Smooth muscle cell (in vitro differentiated cells): Measurements from ENCODE around the gene ZMAT5. TPM values are rescaled to one million over a fixed set of nuclear protein-coding genes. Genes with fewer than 3 reads are reported as not detected.

Source experiments
- DNase-seq: peaks from one replicate; lab custom pipeline; 2025; ENCODE audit not compliant: unreplicated experiment; lab: John Stamatoyannopoulos, UW
- H2AFZ ChIP-seq: fragments of 200-600 bp; sonication (generic); 2 replicates; pipeline ENCODE4 v1.6.0; 2016; ENCODE audit warnings: antibody characterized with exemption, low read depth, mild to moderate bottlenecking
- H3F3A ChIP-seq: fragments of 200-600 bp; sonication (generic); 2 replicates; pipeline ENCODE4 v1.6.0; 2017; ENCODE audit warnings: antibody characterized with exemption, low read depth
- H3K27ac ChIP-seq: fragments of 200-600 bp; sonication (generic); 2 replicates; pipeline ENCODE4 v1.5.1; 2016; ENCODE audit warnings: low read depth, mild to moderate bottlenecking
- H3K27me3 ChIP-seq: fragments of 200-600 bp; sonication (generic); 2 replicates; pipeline ENCODE4 v1.6.1; 2016; ENCODE audit warnings: low read depth, mild to moderate bottlenecking
- H3K36me3 ChIP-seq: fragments of 200-600 bp; sonication (generic); 2 replicates; pipeline ENCODE4 v1.5.1; 2016; ENCODE audit warnings: low read depth
- H3K4me1 ChIP-seq: fragments of 200-600 bp; sonication (generic); 2 replicates; pipeline ENCODE4 v1.5.1; 2016; ENCODE audit warnings: low read depth
- H3K4me2 ChIP-seq: fragments of 200-600 bp; sonication (generic); 2 replicates; pipeline ENCODE4 v1.6.0; 2016; ENCODE audit warnings: mild to moderate bottlenecking
- H3K4me3 ChIP-seq: fragments of 200-600 bp; sonication (generic); 2 replicates; pipeline ENCODE4 v1.5.1; 2016; ENCODE audit warnings: mild to moderate bottlenecking
- H3K79me2 ChIP-seq: fragments of 200-600 bp; sonication (generic); 2 replicates; pipeline ENCODE4 v1.6.0; 2016; ENCODE audit warnings: low read depth, mild to moderate bottlenecking
- H3K9ac ChIP-seq: fragments of 200-600 bp; sonication (generic); 2 replicates; pipeline ENCODE4 v1.6.0; 2016; ENCODE audit warnings: low read depth
- H3K9me3 ChIP-seq: fragments of 200-600 bp; sonication (generic); replicated peaks from 2 replicates; pipeline ENCODE4 v1.5.1; 2016; ENCODE audit warnings: low read depth
- H4K20me1 ChIP-seq: fragments of 200-600 bp; sonication (generic); 2 replicates; pipeline ENCODE4 v1.6.0; 2016; ENCODE audit warnings: low read depth
- WGBS: methylation state at CpG from one replicate; pipeline ENCODE4 v1.1.7; 2016; ENCODE audit warnings: low lambda C conversion rate; 5-methylcytosine and 5-hydroxymethylcytosine counted together
- polyA plus RNA-seq: library from polyadenylated mRNA; unstranded; fragments of >200 nt; fragmentation: Nextera tagmentation; extraction: Ambion mirVana; gene quantifications from 2 replicates; pipeline ENCODE4 v1.2.1, GENCODE V29; 2016
- total RNA-seq: library from RNA; depleted of rRNA; stranded (reverse); fragments of >200 nt; gene quantifications from 2 replicates; pipeline ENCODE4 v1.2.3, GENCODE V29; 2014
- TF ChIP-seq, protein P1 (sequence below): fragments of 200-600 bp; sonication (generic); IDR thresholded peaks from 2 replicates; pipeline ENCODE4 v1.5.1; 2017; ENCODE audit warnings: borderline replicate concordance, mild to moderate bottlenecking, antibody characterized with exemption; ENCODE audit not compliant: insufficient read depth, poor library complexity, severe bottlenecking

ZMAT5 gene
- total and polyA plus RNA-seq, 2 experiments from 2014 or later: 26.0 to 57.8 TPM

DNA sequence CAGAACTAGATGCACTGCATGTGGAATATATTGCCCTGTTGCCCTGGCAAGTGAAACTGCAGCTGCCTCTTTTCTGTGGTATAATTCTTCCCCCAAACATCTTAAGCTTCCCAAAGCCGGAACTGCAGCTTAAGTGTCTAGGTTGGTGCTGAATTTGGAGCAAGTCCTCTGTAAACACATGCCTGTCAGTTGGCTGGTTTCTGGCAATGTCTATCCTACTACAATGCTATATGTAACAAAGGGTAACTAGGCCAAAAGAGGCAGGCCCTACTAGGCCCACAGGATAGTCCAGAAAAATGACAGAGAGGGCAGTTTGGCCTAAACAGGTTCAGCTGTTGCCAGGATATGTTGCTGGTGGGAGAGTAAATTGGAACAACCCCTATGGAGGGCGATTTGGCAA lies 43.4 kb upstream of the ZMAT5 start:
- peaks cover 2% of the 10 kb centered on the region for H3K36me3 ChIP-seq
- H3K9me3 ChIP-seq: no peaks in the 10 kb centered on the region
- DNase-seq: no peak
- no peaks in the 10 kb centered on the region for H3K79me2 ChIP-seq
- no peak overlapping the region for H3K4me2 ChIP-seq
- no peak overlapping the region for H3K9ac ChIP-seq
- H3K4me1 ChIP-seq: no peaks in the 10 kb centered on the region
- H3K27ac ChIP-seq: no peak overlapping the region
- no peaks in the 10 kb centered on the region for H4K20me1 ChIP-seq
- no peaks in the 10 kb centered on the region for H3F3A ChIP-seq
- TF ChIP-seq, protein P1, sequence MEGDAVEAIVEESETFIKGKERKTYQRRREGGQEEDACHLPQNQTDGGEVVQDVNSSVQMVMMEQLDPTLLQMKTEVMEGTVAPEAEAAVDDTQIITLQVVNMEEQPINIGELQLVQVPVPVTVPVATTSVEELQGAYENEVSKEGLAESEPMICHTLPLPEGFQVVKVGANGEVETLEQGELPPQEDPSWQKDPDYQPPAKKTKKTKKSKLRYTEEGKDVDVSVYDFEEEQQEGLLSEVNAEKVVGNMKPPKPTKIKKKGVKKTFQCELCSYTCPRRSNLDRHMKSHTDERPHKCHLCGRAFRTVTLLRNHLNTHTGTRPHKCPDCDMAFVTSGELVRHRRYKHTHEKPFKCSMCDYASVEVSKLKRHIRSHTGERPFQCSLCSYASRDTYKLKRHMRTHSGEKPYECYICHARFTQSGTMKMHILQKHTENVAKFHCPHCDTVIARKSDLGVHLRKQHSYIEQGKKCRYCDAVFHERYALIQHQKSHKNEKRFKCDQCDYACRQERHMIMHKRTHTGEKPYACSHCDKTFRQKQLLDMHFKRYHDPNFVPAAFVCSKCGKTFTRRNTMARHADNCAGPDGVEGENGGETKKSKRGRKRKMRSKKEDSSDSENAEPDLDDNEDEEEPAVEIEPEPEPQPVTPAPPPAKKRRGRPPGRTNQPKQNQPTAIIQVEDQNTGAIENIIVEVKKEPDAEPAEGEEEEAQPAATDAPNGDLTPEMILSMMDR: no peak
- H3K4me3 ChIP-seq: no peak overlapping the region
- 92% methylated on average over 2 of the region's 2 CpGs for WGBS
- no peaks in the 10 kb centered on the region for H3K27me3 ChIP-seq
- no peak overlapping the region for H2AFZ ChIP-seq

DNA sequence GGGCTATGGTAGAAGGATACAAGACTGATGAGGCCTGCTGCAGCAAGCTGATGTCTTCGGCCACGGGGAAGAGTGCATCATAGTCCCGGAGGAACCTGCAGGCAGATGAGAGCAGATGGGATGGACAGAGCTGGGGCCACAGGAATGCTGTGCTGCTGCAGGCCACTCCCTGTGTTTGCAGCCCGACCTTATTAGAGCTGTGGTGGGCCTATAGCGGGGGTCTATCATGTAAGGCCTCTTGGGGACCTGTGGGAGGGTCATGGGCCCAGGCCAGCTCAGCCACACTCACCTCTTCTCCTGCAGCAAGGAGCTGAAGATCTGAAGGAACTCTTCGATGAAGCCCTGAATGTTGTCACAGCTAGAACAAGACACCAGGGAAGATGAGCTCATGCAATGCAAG lies 39.4 kb upstream of the ZMAT5 start:
- WGBS: 99% methylated on average over 6 of the region's 6 CpGs
- TF ChIP-seq, protein P1: no peak
- Histone ChIP-seq H3K79me2 (no peaks in the 10 kb centered on the region), H3K4me1 (no peaks in the 10 kb centered on the region), H2AFZ (no peak overlapping the region), H3K9ac (no peak overlapping the region), H3F3A (no peaks in the 10 kb centered on the region), H3K27ac (no peak overlapping the region), H3K36me3 (peaks cover 2% of the 10 kb centered on the region), H3K9me3 (no peaks in the 10 kb centered on the region), H4K20me1 (no peaks in the 10 kb centered on the region), H3K4me3 (no peak overlapping the region), H3K27me3 (no peaks in the 10 kb centered on the region), H3K4me2 (no peak overlapping the region)
- DNase-seq: no peak

DNA sequence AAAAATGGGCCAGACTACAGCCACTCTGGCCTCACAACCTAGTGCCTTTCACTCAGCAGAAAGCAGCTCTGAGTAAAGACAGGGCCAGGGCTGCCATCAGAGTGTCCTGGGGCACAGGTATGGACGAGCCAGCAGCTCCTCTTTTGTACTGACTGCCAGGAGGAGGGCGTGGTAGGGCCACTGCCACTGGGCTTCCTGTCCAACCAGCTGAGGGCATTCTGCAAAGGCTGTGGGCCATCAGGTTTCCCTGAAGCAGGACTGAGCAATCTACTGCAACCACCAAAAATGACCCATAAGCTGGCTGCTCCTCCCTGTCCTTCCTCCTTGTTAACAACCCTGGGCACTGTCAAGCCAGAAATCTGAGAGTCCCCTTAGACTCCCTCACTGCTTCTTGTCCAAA lies 38.2 kb upstream of the ZMAT5 start:
- TF ChIP-seq, protein P1: no peak

DNA sequence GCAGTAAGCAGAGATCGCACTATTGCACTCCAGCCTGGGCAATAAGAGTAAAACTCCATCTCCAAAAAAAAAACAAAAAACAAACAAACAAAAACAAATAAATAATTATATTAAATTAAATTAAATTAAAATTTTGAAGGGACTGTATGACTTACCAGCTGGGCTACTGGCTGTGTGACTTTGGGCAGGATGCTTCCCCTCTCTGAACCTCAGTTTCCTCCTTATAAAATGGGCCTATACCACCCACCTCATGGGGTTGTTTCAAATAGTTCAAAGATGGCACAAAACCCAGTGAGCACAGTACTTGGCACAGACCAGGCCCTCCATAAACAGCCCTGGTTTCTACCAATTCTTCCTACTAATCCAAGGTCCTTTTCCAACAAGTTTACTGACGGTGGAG lies 36.4 kb upstream of the ZMAT5 start:
- no peak overlapping the region for H3K4me3 ChIP-seq
- 98% methylated on average over 2 of the region's 2 CpGs for WGBS
- H3K79me2 ChIP-seq: no peaks in the 10 kb centered on the region

More for the DNA sequence above, 38.2 kb upstream of the ZMAT5 start:
- H3K79me2 ChIP-seq: no peaks in the 10 kb centered on the region
- H2AFZ ChIP-seq: no peak overlapping the region
- no peak overlapping the region for H3K9ac ChIP-seq
- H4K20me1 ChIP-seq: no peaks in the 10 kb centered on the region
- H3K36me3 ChIP-seq: no peaks in the 10 kb centered on the region
- no peak overlapping the region for H3K4me2 ChIP-seq
- no peaks in the 10 kb centered on the region for H3K4me1 ChIP-seq
- no peaks in the 10 kb centered on the region for H3K9me3 ChIP-seq
- no peak overlapping the region for H3K27ac ChIP-seq
- no peak for DNase-seq
- H3K27me3 ChIP-seq: no peaks in the 10 kb centered on the region
- H3K4me3 ChIP-seq: no peak overlapping the region
- peaks cover 3% of the 10 kb centered on the region for H3F3A ChIP-seq
- 100% methylated on average over 2 of the region's 2 CpGs for WGBS

More for the DNA sequence above, 36.4 kb upstream of the ZMAT5 start:
- no peaks in the 10 kb centered on the region for H3K36me3 ChIP-seq
- H4K20me1 ChIP-seq: no peaks in the 10 kb centered on the region
- H3K27ac ChIP-seq: no peak overlapping the region
- DNase-seq: no peak
- peaks cover 12% of the 10 kb centered on the region for H3F3A ChIP-seq
- H3K4me1 ChIP-seq: peaks cover 8% of the 10 kb centered on the region
- H3K9ac ChIP-seq: no peak overlapping the region
- H3K27me3 ChIP-seq: no peaks in the 10 kb centered on the region
- no peak overlapping the region for H2AFZ ChIP-seq
- no peaks in the 10 kb centered on the region for H3K9me3 ChIP-seq
- TF ChIP-seq, protein P1: no peak
- H3K4me2 ChIP-seq: no peak overlapping the region
